Neural progenitor cell (in vitro differentiated cells): ENCODE data around the gene COG4. TPM values are rescaled to one million over a fixed set of nuclear protein-coding genes. Genes with fewer than 3 reads are reported as not detected.

ENCODE experiments used
- DNase-seq: peaks from one replicate; pipeline ENCODE4 v3.0.0-alpha.2; 2016; ENCODE audit warnings: low spot score
- H2AFZ ChIP-seq: fragments of 200-600 bp; sonication (generic); replicated peaks from 2 replicates; pipeline ENCODE4 v1.6.1; 2016; ENCODE audit warnings: antibody characterized with exemption
- H3F3A ChIP-seq: fragments of 200-600 bp; sonication (generic); 2 replicates; pipeline ENCODE4 v1.6.1; 2016; ENCODE audit warnings: antibody characterized with exemption, low read depth
- H3K27ac ChIP-seq: fragments of 200-600 bp; sonication (generic); 2 replicates; pipeline ENCODE4 v1.5.1; 2016; ENCODE audit warnings: mild to moderate bottlenecking
- H3K27me3 ChIP-seq: fragments of 200-600 bp; sonication (generic); 2 replicates; pipeline ENCODE4 v1.6.1; 2016; ENCODE audit warnings: mild to moderate bottlenecking, moderate library complexity
- H3K36me3 ChIP-seq: fragments of 200-600 bp; sonication (generic); 2 replicates; pipeline ENCODE4 v1.5.1; 2016
- H3K4me1 ChIP-seq: fragments of 200-600 bp; sonication (generic); 2 replicates; pipeline ENCODE4 v1.6.1; 2016; ENCODE audit warnings: mixed run types
- H3K4me2 ChIP-seq: fragments of 200-600 bp; sonication (generic); 2 replicates; pipeline ENCODE4 v1.6.1; 2016
- H3K4me3 ChIP-seq: fragments of 200-600 bp; sonication (generic); 2 replicates; pipeline ENCODE4 v1.5.1; 2016
- H3K79me2 ChIP-seq: fragments of 200-600 bp; sonication (generic); 2 replicates; pipeline ENCODE4 v1.6.1; 2016; ENCODE audit warnings: low read depth
- H3K9ac ChIP-seq: fragments of 200-600 bp; sonication (generic); 2 replicates; pipeline ENCODE4 v1.6.1; 2016
- H3K9me3 ChIP-seq: fragments of 200-600 bp; sonication (generic); 2 replicates; pipeline ENCODE4 v1.5.1; 2016; ENCODE audit warnings: low read depth
- H4K20me1 ChIP-seq: fragments of 200-600 bp; sonication (generic); 2 replicates; pipeline ENCODE4 v1.6.1; 2016; ENCODE audit warnings: low read depth
- H3K27ac Mint-ChIP-seq: 3 replicates; pipeline ENCODE4 v1.8.0; 2021; ENCODE audit warnings: mixed read lengths
- H3K27me3 Mint-ChIP-seq: 2 replicates; pipeline ENCODE4 v1.8.0; 2022; ENCODE audit warnings: low read depth, mild to moderate bottlenecking, inconsistent platforms, moderate library complexity, mixed read lengths; ENCODE audit not compliant: insufficient read depth
- H3K36me3 Mint-ChIP-seq: 3 replicates; pipeline ENCODE4 v1.8.0; 2021; ENCODE audit warnings: mixed read lengths
- H3K4me1 Mint-ChIP-seq: 3 replicates; pipeline ENCODE4 v1.8.0; 2021; ENCODE audit warnings: mixed read lengths
- H3K4me3 Mint-ChIP-seq: 3 replicates; pipeline ENCODE4 v1.8.0; 2021; ENCODE audit warnings: mild to moderate bottlenecking, moderate library complexity, mixed read lengths
- H3K9me3 Mint-ChIP-seq: 3 replicates; pipeline ENCODE4 v1.8.0; 2020; ENCODE audit warnings: mixed read lengths
- EZH2 ChIP-seq: fragments of 200-600 bp; sonication (generic); IDR thresholded peaks from 2 replicates; pipeline ENCODE4 v1.6.1; 2017; ENCODE audit warnings: antibody characterized with exemption, mild to moderate bottlenecking, moderate library complexity
- EZH2phosphoT487 ChIP-seq: fragments of 200-600 bp; sonication (generic); IDR thresholded peaks from 2 replicates; pipeline ENCODE4 v1.6.1; 2017; ENCODE audit warnings: antibody characterized with exemption
- small RNA-seq: library from RNA; depleted of rRNA; stranded (forward); fragments of <200 nt; gene quantifications from one replicate; pipeline ENCODE3, GENCODE V24; 2015
- total RNA-seq: library from RNA; depleted of rRNA; stranded (reverse); fragments of >200 nt; gene quantifications from 2 replicates; pipeline ENCODE4 v1.2.3, GENCODE V29; 2015; ENCODE audit warnings: low replicate concordance
- TF ChIP-seq, protein P1 (sequence below): fragments of 200-600 bp; sonication (generic); IDR thresholded peaks from 2 replicates; pipeline ENCODE4 v1.5.1; 2017; ENCODE audit warnings: antibody characterized with exemption, mild to moderate bottlenecking

Gene COG4
- total RNA-seq, 1 donor from 2014 or later = 62.4 TPM

DNA sequence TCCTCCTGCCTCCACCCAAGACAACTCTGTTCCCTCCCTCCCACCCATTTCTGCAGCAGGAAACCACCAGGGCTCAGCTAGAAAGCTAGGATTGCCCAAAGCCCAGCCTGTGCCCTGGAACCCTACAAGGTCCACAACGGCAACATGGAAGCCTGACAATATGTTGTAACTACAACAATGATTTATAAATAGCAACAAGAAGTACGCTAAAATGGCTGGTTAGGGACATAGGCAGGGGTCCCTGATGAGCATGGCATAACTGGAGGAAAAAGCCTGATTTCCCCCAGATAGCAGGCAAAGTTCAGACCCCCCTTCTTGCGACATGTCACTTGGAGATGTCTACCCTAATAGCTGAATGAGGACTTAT, 91.0 kb downstream of the COG4 start:
- no peak overlapping the region for H3K27ac ChIP-seq
- no peaks in the 10 kb centered on the region for H3K9me3 ChIP-seq
- Mint-ChIP-seq H3K4me3 (no peak overlapping the region), H3K27me3 (peaks cover 3% of the 10 kb centered on the region), H3K4me1 (peaks cover 75% of the 10 kb centered on the region), H3K9me3 (no peaks in the 10 kb centered on the region), H3K36me3 (peaks cover 7% of the 10 kb centered on the region), H3K27ac (no peak overlapping the region)
- peaks cover 43% of the 10 kb centered on the region for H3F3A ChIP-seq
- H3K36me3 ChIP-seq = no peaks in the 10 kb centered on the region
- TF ChIP-seq, protein P1, sequence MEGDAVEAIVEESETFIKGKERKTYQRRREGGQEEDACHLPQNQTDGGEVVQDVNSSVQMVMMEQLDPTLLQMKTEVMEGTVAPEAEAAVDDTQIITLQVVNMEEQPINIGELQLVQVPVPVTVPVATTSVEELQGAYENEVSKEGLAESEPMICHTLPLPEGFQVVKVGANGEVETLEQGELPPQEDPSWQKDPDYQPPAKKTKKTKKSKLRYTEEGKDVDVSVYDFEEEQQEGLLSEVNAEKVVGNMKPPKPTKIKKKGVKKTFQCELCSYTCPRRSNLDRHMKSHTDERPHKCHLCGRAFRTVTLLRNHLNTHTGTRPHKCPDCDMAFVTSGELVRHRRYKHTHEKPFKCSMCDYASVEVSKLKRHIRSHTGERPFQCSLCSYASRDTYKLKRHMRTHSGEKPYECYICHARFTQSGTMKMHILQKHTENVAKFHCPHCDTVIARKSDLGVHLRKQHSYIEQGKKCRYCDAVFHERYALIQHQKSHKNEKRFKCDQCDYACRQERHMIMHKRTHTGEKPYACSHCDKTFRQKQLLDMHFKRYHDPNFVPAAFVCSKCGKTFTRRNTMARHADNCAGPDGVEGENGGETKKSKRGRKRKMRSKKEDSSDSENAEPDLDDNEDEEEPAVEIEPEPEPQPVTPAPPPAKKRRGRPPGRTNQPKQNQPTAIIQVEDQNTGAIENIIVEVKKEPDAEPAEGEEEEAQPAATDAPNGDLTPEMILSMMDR = no peak
- TF ChIP-seq EZH2phosphoT487 (no peak), EZH2 (no peak)
- no peak overlapping the region for H3K4me2 ChIP-seq
- H3K4me3 ChIP-seq = no peak overlapping the region
- DNase-seq = no peak
- no peak overlapping the region for H3K9ac ChIP-seq
- H3K79me2 ChIP-seq = peaks cover 86% of the 10 kb centered on the region
- no peaks in the 10 kb centered on the region for H3K27me3 ChIP-seq
- H3K4me1 ChIP-seq = peaks cover 43% of the 10 kb centered on the region
- H2AFZ ChIP-seq = no peak overlapping the region
- H4K20me1 ChIP-seq = peaks cover 21% of the 10 kb centered on the region

DNA sequence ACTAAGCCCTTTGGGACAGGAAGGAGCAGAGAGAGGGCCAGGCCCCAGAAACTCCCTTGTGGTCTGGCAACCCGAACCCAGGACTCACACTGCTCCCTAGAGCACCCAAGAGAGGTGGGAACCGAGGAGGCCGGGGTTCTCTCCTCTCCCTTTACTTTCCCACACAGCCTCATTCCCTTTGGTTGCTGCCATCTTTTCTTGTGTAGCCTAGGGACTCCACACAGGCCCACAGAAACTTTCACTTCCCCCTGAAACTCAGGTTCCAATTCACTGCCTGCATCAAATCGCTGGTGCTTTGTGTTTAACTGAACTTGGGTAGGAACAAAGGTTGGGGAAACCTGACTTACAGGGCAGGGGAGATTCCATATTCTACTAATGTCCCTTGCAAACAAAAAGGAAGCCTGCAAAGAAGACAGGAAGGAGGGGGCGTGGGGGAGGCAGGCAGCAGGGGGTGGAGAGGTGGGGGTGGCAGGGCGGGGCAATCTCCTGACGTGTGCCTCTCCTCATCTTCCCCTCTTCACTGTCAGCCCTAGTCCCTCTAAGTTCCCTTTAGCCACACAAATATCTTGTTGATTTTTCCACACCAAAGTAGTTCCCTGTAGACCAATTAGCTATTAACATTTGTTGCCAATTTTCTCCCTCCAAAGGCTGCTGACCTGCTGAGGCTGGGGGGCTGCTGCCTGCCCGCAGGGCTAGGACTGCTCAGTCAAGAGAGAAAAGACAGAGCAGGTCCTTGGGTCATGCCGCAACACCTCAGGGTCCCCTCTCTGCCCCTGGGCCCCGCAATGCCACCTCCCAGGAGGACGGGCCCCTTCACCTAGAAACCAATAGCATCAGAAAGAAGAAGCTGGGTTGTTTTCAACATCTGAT, 92.5 kb downstream of the COG4 start:
- Histone ChIP-seq H3K4me2 (peak overlapping the region; percentile 56), H2AFZ (no peak overlapping the region), H3K79me2 (peaks cover 86% of the 10 kb centered on the region), H3K9me3 (no peaks in the 10 kb centered on the region), H3K36me3 (no peaks in the 10 kb centered on the region), H3K4me1 (peaks cover 33% of the 10 kb centered on the region), H3K9ac (peak overlapping the region; percentile 14), H4K20me1 (peaks cover 7% of the 10 kb centered on the region), H3F3A (peaks cover 35% of the 10 kb centered on the region), H3K27ac (peak overlapping the region; percentile 81), H3K4me3 (no peak overlapping the region), H3K27me3 (no peaks in the 10 kb centered on the region)
- no peaks in the 10 kb centered on the region for H3K9me3 Mint-ChIP-seq
- peaks cover 3% of the 10 kb centered on the region for H3K27me3 Mint-ChIP-seq
- DNase-seq = no peak
- TF ChIP-seq EZH2 (no peak), EZH2phosphoT487 (no peak)
- TF ChIP-seq, protein P1 = no peak
- H3K36me3 Mint-ChIP-seq = peaks cover 9% of the 10 kb centered on the region
- peak overlapping the region; percentile 67 for H3K4me3 Mint-ChIP-seq
- peaks cover 69% of the 10 kb centered on the region for H3K4me1 Mint-ChIP-seq
- peak overlapping the region; percentile 98 for H3K27ac Mint-ChIP-seq

Small RNA genes within 50 kb of the gene (small RNA-seq; reads per million reads assigned to genes)
- gene RNU6-23P (0.23 reads per million, percentile 7 among the genes with 10 or more reads in this experiment), gene RPS27P26 (not detected), gene SNORD111 (615 reads per million, percentile 99 among the genes with 10 or more reads in this experiment), gene SNORD111B (59.5 reads per million, percentile 98 among the genes with 10 or more reads in this experiment)

Other genes starting within 250 kb of the COG4 start
- 53.7 and 60.8 TPM in 2 replicates for gene AARS1, start 234.0 kb downstream of the COG4 start, total RNA-seq
- 41.0 and 49.7 TPM in 2 replicates for gene DDX19B, start 224.4 kb downstream of the COG4 start, total RNA-seq
- gene DDX19A, start 176.7 kb downstream of the COG4 start, total RNA-seq = 45.1 and 55.4 TPM in 2 replicates
- gene ST3GAL2, start 84.5 kb downstream of the COG4 start, total RNA-seq = 11.6 and 34.5 TPM in 2 replicates
- 11.0 and 12.0 TPM in 2 replicates for gene FCSK, start 69.0 kb downstream of the COG4 start, total RNA-seq
- 188 and 314 TPM in 2 replicates for gene SF3B3, start 262 bp upstream of the COG4 start, total RNA-seq
- not detected in 2 replicates for gene IL34, start 123.0 kb upstream of the COG4 start, total RNA-seq
- gene MTSS2, start 162.5 kb upstream of the COG4 start, total RNA-seq = 6.2 and 22.1 TPM in 2 replicates